OCI-LY7 (cell line): ENCODE data around the gene GCNT2.

Source experiments
- CTCF ChIP-seq: fragments of 200-600 bp; sonication (generic); conservative IDR thresholded peaks from 2 replicates; pipeline ENCODE4 v1.5.1; 2014; ENCODE audit warnings: mild to moderate bottlenecking, antibody characterized with exemption, low read length, moderate library complexity, mixed read lengths
- EZH2phosphoT487 ChIP-seq: fragments of 200-600 bp; sonication (generic); IDR thresholded peaks from 2 replicates; pipeline ENCODE4 v1.6.1; 2018; ENCODE audit warnings: low read depth, borderline replicate concordance, mild to moderate bottlenecking, mixed run types, antibody characterized with exemption, low read length, moderate library complexity, mixed read lengths

GRCh38 chr6:10589429-10589727 lies 68.2 kb downstream of the GCNT2 start:
- TF ChIP-seq CTCF (no peak), EZH2phosphoT487 (no peak)
